ENCODE measurements around the gene TALDO1.
A peak's percentile ranks its signal among the peaks of the same experiment; 100 is the strongest.

Gene TALDO1

GRCh38 chr11:793556-793955 is 46.3 kb downstream of the TALDO1 start:
- DNase-seq (ENCODE audit: low read depth), result no peak
- TF ChIP-seq CTCF (IDR thresholded peaks at IDR 0.05; ENCODE audit: insufficient read depth, low read depth, low read length, missing control alignments), result no peak
- H3K4me3 ChIP-seq (ENCODE audit: low read depth, low read length), result no peak overlapping the region

DNA sequence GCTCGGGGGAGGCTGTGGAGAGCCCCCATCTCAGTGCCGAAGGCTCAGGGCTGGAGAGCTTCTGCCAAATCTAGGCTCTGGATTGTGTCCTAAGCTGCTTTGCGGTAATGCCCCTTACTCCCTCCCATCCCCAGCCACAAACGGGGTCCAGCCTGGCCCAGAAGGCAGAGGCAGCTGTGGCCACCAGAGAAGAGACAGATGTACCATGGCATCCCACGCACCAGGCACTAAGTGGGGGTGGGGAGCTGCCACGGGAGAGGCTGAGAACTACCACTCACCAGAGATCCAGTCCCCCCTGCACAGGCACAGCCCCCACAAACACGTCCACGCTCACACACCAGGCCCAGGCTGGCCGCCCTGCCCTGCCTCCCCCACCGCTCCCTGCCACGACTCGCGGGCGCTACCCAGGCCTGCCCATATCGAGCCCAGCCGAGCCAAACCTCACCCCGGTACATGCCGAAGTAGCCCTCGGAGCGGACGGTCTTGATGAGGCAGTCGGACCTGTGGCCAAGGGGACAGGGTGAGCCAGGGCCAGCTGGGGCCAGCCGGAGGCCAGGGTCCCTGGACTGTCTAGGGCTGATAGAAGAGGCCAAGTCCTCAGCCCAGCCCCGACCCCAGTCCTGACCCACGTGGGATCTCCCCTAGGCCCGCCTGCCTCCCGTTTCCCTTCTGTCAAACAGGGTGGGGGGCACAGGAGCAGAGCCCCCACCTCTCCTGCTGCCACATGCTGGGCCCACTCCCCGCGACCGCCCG is 46.9 kb downstream of the TALDO1 start:
- H3K4me3 ChIP-seq (ENCODE audit: low read depth, low read length), result no peak overlapping the region
- no peak for TF ChIP-seq CTCF (IDR thresholded peaks at IDR 0.05; ENCODE audit: insufficient read depth, low read depth, low read length, missing control alignments)
- no peak for DNase-seq (ENCODE audit: low read depth)

GRCh38 chr11:794766-795633 is 47.7 kb downstream of the TALDO1 start:
- peak; percentile 41 for DNase-seq (ENCODE audit: low read depth)
- peak overlapping the region; percentile 92 for H3K4me3 ChIP-seq (ENCODE audit: low read depth, low read length)
- no peak for TF ChIP-seq CTCF (IDR thresholded peaks at IDR 0.05; ENCODE audit: insufficient read depth, low read depth, low read length, missing control alignments)

DNA sequence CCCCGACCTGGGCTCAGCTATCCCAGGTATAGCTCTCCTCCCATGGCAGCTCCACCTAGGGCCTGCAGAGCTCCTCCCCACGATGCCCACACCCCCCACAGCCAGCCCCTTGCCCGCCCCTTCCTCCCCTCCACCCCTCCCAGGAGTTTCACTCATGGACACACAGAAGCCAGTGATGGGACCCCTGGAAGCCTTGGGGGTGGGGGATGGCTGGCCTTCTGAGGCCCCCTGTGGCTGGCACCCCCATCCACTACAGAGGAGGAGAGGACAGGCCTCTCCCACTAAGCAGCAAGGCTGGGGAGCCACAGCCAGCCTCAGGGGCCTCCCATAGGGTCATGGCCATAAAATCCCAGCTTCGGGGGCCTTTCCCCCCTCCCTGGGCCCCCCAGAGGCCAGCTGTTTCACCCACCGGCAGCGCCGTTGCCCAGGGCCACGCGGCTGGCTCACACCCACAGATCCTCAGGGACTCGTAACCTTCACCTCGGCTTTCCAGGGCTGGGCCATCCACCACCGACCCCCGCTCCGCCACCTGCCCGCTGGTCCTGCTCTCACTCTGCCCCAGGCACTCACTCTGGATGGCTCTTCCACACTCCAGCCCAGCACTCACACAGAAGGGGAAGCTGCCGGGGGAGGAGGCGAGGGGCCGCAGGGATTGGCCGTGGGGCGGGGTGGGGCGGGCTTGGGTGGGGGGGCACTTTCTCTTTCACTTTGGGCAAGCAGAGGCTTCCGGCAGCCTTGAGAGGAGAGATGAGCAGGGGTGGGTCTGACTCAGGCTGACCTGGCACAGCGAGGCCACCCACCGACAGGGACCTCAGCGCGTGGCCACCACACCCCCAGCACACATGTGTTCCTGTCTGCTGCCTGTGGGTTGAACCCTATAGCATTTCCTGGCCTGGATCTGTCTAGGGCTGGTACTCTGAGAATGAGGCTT is 48.6 kb downstream of the TALDO1 start:
- DNase-seq (ENCODE audit: low read depth), result peak; percentile 86
- no peak for TF ChIP-seq CTCF (IDR thresholded peaks at IDR 0.05; ENCODE audit: insufficient read depth, low read depth, low read length, missing control alignments)
- H3K4me3 ChIP-seq (ENCODE audit: low read depth, low read length), result peak overlapping the region; percentile 92

DNA sequence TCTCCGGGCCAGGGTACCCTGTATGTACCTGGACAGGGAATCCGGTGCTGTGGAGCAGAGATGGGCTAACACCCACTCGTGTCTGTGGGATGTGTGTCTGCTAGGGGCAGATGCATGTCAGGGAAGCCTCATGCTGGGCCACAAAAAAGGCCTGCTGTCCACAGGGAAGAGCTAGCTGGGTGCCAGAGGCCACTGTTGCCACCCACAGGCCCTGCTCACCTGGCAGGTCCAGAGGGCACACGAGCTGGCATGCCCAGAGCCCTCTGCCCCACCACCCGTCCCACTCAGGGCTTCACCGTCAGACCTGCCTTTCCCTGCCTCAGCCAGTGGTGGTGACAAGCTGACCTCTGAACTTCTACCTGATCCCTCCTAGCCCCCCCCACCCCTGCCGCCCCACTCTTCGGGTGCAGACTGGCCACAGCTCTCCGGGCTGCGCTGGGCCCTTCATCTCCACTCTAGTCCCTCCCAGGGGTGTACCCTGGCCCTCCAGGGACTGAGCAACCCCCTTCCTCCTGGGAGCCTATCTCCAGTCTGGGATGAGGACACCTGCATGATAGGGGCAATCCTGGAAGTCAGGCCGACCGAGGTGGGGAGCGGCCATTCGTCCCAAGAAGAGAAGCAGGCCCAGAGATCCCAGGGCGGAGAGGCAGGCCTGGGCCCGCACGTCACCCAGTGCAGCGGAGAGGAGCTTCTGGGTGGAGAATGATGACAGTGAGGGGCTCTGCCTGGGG is 49.5 kb downstream of the TALDO1 start:
- peak overlapping the region; percentile 92 for H3K4me3 ChIP-seq (ENCODE audit: low read depth, low read length)
- no peak for TF ChIP-seq CTCF (IDR thresholded peaks at IDR 0.05; ENCODE audit: insufficient read depth, low read depth, low read length, missing control alignments)
- no peak for DNase-seq (ENCODE audit: low read depth)

Measured in GM12865 (cell line).